Stimulated activated CD4-positive, alpha-beta T cell treated with anti-CD3 and anti-CD28 coated beads, Interleukin-2, amount 100 ng/mL, for 48 hours (primary cell): ENCODE data around the gene GATA3.

Experiments
- DNase-seq, 2 donors: peaks; one replicate each; pipeline ENCODE4 v3.0.0-alpha.2; 2020

Gene GATA3

DNA sequence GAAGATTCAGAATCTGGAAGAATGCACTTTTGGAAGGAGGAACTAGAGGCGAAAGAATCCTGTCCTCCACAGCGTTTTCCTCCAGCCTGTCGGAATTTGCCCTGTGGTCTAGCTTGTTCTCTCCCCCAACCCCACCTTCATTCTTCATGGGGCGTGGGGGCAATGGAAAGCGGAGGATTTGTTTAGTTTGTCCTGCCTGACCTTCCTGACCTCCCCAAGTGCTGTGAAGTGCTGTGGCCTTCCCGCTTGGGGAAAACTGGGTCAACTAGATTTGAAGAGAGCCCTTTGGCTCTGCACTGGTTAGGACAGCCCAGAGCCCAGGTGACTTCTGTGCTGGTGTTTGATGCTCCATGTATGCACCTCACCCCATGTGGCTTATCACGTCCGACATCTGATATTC is 49.1 kb downstream of the GATA3 start:
- no peak for DNase-seq

DNA sequence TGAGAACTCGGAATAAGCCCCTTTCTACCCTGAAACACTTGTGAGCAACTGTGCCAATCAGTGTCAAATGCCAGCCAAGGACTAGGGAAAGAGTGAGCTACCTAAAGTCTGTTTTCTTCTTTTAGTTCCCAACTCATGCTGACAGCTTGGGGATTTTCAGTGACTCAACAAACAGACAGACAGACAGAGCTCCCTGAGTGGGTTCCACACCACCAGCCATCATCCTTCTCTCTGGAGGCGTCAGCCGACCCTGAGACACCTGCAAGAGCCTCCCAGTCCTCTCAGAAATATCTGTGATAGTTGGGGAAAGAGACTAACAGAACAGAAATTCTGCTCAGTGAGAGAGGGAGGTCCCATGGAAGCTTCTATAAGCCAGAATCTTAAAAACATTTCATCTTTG is 49.5 kb downstream of the GATA3 start:
- DNase-seq = no peak

DNA sequence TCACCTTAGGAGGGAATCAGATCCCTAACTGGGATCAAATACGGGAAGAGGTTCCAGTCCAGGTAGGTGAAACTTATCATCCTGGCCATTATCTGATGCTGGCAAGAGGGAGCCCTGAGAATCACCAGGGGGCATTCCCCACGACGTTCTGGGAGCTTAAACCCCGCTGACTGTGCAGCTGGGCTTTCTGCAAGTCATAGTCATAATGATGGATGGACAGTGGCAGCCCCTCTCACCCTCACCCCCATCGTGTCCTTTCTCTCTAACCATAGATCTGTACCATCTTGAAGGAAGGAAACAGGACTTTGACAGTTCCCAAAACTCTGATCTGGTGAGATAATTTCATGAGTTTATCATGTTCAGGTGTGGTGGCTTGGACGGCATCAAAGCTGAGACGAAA is 50.2 kb downstream of the GATA3 start:
- no peak for DNase-seq

DNA sequence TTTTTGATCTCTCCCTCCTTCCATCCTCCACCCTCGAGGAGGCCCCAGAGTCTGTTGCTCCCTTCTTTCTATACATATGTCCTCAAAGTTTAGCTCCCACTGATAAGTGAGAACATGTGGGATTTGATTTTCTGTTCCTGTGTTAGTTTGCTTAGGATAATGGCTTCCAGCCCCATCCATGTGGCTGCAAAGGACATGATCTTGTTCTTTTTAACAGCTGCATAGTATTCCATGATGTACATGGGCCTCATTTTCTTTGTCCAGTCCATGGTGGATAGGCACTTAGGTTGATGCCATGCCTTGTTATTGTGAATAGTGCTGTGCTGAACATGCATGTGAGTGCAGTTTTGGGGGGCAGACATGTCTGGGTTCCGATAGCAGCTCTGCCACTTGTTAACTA is 51.4 kb downstream of the GATA3 start:
- no peak for DNase-seq

DNA sequence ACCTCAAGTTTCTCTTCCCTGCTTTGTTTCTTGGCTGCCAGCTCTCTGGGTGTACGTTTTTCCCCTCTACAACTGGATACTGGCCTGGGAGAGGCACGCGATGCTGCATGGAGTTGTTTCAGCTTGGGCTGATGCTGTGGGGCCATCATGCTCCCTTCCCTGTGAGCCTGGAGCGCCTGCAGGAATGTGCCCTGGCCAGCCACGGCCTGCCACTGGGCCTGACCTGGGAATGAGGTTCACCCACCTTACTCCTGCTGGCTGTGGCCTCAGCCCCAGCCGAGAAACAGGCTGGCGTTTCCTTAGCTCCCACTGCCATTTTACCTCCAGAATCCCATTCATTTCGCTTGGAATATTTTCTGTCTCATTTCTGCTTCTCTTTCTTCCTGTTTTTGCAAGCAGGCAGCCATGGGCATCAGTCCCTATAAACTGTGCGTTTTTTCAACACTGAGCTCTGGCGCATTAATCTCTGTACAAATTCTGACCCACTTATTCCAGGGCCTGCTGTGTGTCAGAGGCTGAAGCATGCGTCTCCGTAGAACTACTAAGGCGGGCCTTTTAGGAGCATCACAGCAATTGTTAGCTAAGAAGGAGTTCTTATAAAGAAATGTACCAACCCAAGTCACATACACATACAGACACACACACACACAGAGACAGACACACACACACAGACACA is 57.9 kb downstream of the GATA3 start:
- DNase-seq = no peak

DNA sequence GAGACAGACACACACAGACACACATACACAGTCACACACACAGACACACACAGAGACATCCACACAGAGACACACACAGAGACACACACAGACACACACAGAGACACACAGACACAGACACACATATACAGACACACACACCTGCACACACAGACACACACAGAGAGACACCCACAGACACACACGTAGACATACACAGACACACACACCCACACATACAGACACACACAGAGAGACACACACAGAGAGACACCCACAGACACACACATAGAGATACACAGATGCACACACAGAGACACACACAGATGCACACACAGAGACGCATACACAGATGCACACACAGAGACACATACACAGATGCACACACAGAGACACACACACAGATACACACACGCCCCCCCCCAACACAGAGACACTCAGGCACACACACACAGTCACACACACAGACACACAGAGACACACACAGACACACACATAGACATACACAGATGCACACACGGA is 58.5 kb downstream of the GATA3 start:
- DNase-seq = no peak

DNA sequence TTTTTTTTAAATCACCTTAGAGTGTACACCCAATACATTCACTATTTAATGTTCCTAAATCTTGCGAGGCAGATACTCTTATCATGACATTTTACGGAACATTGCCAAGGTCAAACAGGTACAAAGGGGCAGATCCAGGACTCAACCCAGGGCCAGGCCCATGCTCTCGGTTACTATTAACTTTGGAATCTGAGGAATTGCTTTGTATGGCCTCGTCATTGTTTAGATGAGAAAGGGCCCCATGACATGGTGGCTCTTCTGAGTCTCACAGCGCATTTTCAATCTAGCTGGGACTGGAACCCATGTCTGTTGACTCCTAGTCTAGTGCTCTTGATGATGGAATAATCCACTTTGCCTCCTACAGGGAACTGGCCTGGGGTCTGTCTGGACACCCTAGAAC is 59.1 kb downstream of the GATA3 start:
- no peak for DNase-seq

DNA sequence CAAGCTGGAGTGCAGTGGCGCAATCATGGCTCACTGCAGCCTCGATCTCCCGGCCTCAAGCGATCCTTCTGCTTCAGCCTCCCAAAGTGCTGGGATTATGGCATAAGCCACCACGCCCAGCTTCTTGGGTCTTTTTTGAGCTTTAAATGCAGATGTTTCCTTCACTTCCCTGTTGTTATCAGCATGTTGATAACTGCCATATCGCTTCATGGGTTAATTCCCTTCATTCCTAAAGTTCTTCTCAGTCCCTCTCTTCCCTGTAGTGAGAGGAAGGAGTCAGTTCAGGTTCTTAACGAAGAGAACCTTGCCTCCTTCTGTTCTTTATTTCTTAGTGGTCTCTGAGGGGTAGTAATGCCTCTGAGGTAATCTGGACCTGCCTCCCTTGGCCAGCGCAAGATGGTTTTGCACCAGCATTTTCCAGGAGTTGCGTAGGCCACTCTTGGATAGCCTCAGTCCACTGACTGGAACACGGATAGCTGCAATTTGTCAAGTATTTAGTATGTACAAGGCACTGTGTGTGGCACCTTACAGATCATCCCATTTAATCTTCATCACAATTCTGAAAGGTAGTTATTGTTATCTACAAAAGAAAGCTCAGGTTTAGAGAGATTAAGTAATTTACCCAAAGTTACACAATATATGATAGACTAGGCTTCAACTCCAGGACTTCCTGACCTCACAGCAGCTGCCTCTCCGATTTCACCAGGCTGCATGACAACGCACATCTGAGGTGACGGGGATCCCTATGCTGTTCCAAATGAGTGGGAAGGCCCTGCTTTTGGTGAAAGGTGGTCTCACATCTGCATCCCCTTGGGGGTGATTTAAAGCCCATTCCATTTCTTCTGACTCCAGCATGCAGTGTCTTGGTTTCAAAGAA is 60.5 kb downstream of the GATA3 start:
- no peak for DNase-seq

DNA sequence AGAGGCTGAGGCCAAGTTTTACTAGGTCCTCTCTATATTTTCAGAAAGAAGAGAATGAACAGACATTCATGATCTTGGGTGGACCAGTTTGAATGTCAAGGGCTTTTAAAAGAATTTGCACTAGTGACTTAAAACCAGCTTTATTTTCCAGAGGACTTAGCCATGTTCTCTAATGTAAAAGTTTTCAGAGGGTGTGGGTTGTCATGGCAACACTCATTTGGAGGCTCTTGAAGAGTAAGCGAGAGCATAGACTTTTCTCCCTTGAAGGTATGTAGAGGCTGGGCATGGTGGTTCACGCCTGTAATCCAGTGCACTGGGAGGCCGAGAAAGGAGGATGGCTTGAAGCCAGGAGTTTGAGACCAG is 61.1 kb downstream of the GATA3 start:
- DNase-seq = no peak

DNA sequence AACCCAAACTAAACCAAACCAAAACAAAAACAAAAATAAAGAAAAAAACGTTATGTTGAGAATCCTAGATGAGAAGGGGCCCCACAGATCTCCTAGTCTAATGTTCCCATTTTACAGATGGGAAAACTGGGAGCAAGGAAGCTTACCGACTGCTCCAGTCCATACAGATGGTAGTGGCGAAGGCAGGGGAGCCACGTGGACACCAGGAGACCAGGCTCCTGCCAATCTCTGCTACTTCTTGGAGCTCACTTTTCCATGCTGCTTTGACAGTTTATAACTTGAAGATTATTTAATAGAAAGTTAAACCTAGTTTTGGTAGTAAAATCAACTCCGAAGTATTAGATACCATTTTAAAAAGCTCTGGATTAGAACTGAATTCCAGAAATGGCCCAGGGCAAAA is 62.0 kb downstream of the GATA3 start:
- DNase-seq = no peak

DNA sequence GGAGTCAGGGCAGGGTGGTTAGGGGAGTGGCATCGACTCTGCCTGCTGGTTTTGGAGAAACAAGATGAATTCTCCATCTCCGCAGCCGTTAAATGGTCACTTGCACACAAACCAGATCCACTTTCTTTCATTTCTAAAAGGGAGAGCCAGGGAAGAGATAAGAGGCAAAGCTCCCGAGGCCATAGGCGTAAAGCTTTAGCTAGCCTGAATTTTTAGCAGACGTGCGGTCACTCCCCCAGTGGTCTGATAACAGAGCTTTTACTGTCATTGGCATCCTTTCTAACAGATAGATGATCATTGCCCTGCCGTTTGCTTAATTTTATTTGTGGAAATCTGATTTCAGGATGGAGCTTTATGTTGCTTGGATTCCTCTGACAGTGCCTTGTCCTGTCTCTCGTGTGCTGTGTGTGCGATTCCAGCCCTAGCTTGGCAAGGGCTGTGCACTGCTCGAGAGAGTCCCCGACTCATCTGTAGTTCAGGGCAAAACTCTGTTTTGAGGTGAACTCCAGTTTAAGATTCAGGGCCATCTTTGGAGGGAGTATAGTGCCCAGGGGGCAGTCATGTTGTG is 62.5 kb downstream of the GATA3 start:
- no peak for DNase-seq

DNA sequence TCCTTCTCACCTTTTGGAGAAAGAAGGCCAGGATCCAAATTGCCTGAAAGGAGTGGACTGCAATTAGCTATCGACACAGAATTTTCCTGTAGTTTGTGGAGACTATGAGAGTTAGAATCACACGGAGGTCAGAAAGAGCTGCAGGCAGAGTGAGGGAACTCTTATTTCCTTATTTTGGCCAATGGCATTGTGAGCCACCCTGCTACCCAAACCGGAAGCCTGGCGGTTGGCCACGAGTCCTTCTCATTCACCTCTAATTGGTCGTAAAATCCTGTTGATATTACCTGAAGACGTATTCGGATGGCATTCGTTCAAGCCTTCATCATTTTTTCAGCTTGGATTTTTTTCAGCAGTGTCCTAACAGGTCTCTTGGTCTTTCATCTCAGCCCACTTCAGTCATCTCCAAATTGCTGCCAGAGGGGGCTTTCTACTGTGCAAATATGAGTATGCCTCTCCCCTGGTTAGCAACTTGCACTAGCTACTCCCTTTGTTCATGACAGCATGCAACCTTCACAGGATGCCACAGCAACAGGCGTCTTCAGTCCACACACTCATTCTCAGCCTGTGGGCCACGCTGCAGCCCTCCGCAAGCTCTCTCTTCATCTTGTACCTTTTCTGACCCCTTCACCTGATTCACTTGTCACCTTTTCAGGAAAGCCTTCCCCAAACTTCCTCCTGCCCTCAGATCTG is 66.9 kb downstream of the GATA3 start:
- DNase-seq = no peak

DNA sequence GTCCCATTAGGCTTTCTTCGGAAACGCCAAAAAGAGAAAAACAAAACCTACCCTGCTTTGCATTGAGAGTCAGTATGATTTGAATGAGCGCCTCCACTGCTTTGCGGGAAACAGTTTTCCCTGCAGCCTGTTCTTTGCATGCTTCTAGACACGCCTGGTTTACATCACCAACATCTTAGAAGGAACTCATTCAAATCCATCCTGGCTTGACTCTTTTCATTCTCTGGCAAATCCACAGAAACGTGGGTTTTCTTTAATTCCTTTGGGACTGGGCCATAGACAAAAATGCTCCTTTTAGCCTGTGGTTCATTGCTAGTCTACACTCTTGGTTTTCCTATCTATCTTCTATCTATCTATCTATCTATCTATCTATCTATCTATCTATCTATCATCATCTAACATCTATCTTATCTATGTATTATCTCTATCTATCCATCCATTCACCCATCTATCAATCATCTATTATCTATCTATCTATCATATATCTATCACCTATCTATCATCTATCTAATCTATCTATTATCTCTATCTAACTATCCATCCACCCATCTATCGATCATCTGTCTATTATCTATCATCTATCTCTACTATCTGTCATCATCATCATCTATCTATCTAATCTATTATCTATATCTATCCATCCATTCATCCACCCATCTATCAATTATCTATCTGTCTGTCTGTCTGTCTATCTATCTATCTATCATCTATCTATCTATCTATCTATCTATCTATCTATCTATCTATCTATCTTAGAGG is 68.3 kb downstream of the GATA3 start:
- DNase-seq = no peak

DNA sequence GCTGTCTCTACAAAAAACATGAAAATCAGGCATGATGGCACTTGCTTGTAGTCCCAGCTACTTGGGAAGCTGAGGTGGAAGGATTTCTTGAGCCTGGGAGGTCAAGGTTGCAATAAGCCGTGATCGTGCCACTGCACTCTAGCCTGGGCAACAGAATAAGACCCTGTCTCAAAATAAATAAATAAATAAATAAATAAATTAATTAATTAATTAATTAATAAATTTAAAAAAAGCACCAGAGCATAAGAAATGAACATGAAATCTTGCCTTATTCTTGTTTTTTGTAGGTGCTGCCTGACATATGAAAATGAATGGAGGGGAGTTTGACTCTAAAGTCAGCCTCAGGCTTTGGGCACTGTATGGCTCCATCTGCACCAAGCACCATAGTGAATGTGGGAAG is 69.9 kb downstream of the GATA3 start:
- no peak for DNase-seq
